Measurements from ENCODE around the gene ADSL. TPM values are rescaled to one million over a fixed set of nuclear protein-coding genes. Genes with fewer than 3 reads are reported as not detected.

Gene ADSL
- total and polyA plus RNA-seq, 2 of the 4 experiments (the other 2 are of a cell fraction): 93.6 to 229 TPM

DNA sequence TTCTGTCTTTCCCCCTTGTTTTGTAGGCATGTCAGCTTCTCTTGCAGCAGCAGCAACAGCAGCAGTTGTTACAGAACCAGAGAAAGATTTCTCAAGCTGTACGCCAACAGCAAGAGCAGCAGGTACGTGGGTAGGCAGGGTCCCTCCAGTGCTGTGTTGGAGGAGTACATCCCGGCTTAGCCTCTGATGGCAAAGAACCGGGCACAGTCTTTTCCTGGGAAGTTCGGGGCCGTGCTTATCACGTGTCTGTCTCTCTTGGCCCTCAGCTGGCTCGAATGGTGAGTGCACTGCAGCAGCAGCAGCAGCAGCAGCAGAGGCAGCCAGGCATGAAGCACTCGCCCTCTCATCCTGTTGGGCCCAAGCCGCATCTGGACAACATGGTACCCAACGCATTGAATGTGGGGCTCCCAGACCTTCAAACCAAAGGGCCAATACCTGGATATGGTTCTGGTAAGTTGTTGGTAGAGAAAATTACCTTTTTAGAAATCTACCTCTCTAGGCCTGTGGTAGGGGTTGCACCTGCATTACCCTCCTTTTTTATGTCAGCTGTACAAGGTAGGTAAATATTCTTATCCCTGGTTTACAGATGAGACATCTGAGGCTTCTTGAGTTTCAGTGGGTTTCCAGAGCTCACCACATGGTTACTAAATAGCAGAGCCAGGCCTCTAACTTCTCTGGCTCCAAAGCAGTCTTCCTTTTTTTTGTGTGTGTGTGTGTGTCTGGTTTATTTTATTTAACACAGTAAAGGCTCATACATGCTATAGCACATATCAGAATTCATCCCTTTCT, 45.2 kb upstream of the ADSL start:
- BruUV-seq (replicated peaks): no TSS peak

More for the DNA sequence above, 45.2 kb upstream of the ADSL start:
- in situ Hi-C loops (cut with MboI; ENCODE audit: low sequenced_read_pairs): no loop called here
- no peak overlapping the region for H4K91ac ChIP-seq (ENCODE audit: insufficient read depth, low read depth, low read length)
- no peak overlapping the region for H3K23ac ChIP-seq (ENCODE audit: low read depth, low read length)
- dilution Hi-C loops (cut with HindIII; ENCODE audit: low sequenced_read_pairs, unreplicated experiment): no loop called here
- H3K9me3 ChIP-seq (ENCODE audit: control insufficient read depth, insufficient read depth, low read length): no peaks in the 10 kb centered on the region
- no peak overlapping the region for H2AK5ac ChIP-seq (ENCODE audit: low read depth, low read length)
- peaks cover 27% of the 10 kb centered on the region for H3K36me3 ChIP-seq (ENCODE audit: control insufficient read depth, insufficient read depth, low read length)
- ATAC-seq (ENCODE audit: low read depth): no peak
- H4K20me1 ChIP-seq (ENCODE audit: insufficient read depth, low read length): no peaks in the 10 kb centered on the region
- H4K8ac ChIP-seq (ENCODE audit: low read depth in 2 of 2, low read length in 2 of 2): no peak overlapping the region
- no peak overlapping the region for H3K27ac ChIP-seq (ENCODE audit: insufficient read depth, low read length)
- POLR2A ChIA-PET (ENCODE audit: unreplicated experiment): interaction anchor here (0.7 kb wide), 1 partner anchor 109 kb away, joined by 7 read pairs; no protein-coding TSS in a partner anchor
- no peak overlapping the region for H2AFZ ChIP-seq (replicated peaks; ENCODE audit: low read length, poor library complexity)
- no peak overlapping the region for H2BK15ac ChIP-seq (ENCODE audit: low read depth, low read length)
- H3K4me3 ChIP-seq (ENCODE audit: insufficient read depth, low read depth, low read length): no peak overlapping the region
- no peak overlapping the region for H3K56ac ChIP-seq (ENCODE audit: extremely low read depth, insufficient read depth, low read length)
- CTCF ChIA-PET: no interaction called here
- no peak overlapping the region for H2BK5ac ChIP-seq (ENCODE audit: low read depth, low read length, poor library complexity, severe bottlenecking)
- no peak overlapping the region for H3K4me2 ChIP-seq (ENCODE audit: low read depth, low read length)
- no peaks in the 10 kb centered on the region for H3K27me3 ChIP-seq (ENCODE audit: control insufficient read depth, insufficient read depth, low read length)
- 96% methylated on average over 4 of the region's 11 CpGs; no CpG with 5 or more reads in 1 of the 2 experiments for WGBS, 2 experiments (ENCODE audit: extremely low coverage in 2 of 2, insufficient read length in 1 of 2)
- intact Hi-C loops (cut with micrococcal nuclease): no loop called here
- no peak overlapping the region for H2BK20ac ChIP-seq (ENCODE audit: low read depth, low read length)
- H4K5ac ChIP-seq (ENCODE audit: low read depth, low read length): no peak overlapping the region
- no peak overlapping the region for H3K18ac ChIP-seq (ENCODE audit: low read depth, low read length)
- DNase-seq: no peak
- TF ChIP-seq, protein P1, sequence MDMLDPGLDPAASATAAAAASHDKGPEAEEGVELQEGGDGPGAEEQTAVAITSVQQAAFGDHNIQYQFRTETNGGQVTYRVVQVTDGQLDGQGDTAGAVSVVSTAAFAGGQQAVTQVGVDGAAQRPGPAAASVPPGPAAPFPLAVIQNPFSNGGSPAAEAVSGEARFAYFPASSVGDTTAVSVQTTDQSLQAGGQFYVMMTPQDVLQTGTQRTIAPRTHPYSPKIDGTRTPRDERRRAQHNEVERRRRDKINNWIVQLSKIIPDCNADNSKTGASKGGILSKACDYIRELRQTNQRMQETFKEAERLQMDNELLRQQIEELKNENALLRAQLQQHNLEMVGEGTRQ (IDR thresholded peaks at IDR 0.05; ENCODE audit: low read depth, low read length): no peak
- no peak for TF ChIP-seq MAFK (IDR thresholded peaks at IDR 0.05; ENCODE audit: low read depth, low read length)
- no peak overlapping the region for H2AK9ac ChIP-seq (replicated peaks; ENCODE audit: low read depth, low read length, poor library complexity)
- no peak overlapping the region for H2BK120ac ChIP-seq (ENCODE audit: low read depth, low read length)
- H3K14ac ChIP-seq (replicated peaks; ENCODE audit: low read depth, low read length): no peak overlapping the region
- no peaks in the 10 kb centered on the region for H3K4me1 ChIP-seq (ENCODE audit: control insufficient read depth, insufficient read depth, low read length)
- H3K79me1 ChIP-seq (ENCODE audit: low read depth in 1 of 2, low read length in 2 of 2): peaks cover 0 to 2% of the 10 kb centered on the region in 2 experiments; a peak in 1 of 4 replicates
- H3K4ac ChIP-seq (ENCODE audit: low read depth, low read length): no peak overlapping the region
- H3K9ac ChIP-seq (ENCODE audit: low read depth, low read length): no peak overlapping the region
- H3K9me1 ChIP-seq (ENCODE audit: insufficient read depth, low read length): peaks cover 10% of the 10 kb centered on the region
